OCI-LY7 (cell line): Measurements from ENCODE around the gene PFKFB4. TPM values are rescaled to one million over a fixed set of nuclear protein-coding genes. Genes with fewer than 3 reads are reported as not detected.
"Not testable (repeated sequence)": the region's sequence is repeated elsewhere in the genome, so short reads cannot be mapped to it uniquely, and the experiment has no call there.

ENCODE experiments used
- BruUV-seq: library from RNA; stranded (reverse); fragments of 400-500 nt; replicated peaks from 2 replicates; lab custom pipeline; 2021; lab: Mats Ljungman, UMichigan
- CTCF ChIA-PET: fragments of 300-600 bp; sonication (Branson Sonifier 250); formaldehyde crosslinking; loops from one replicate; lab custom pipeline; 2022; ENCODE audit warnings: antibody characterized with exemption; ENCODE audit not compliant: unreplicated experiment; lab: Charles Lee
- POLR2A ChIA-PET: fragments of 300-600 bp; sonication (Branson Sonifier 250); formaldehyde crosslinking; loops from one replicate; lab custom pipeline; 2022; ENCODE audit warnings: antibody characterized with exemption; lab: Charles Lee
- DNase-seq: peaks from one replicate; pipeline ENCODE4 v3.0.0-alpha.2; 2015; ENCODE audit warnings: low spot score
- H2AFZ ChIP-seq: fragments of 200-600 bp; sonication (generic), shearing (Covaris generic); 2 replicates; pipeline ENCODE4 v1.6.1; 2014; ENCODE audit warnings: mild to moderate bottlenecking, antibody characterized with exemption, low read length, moderate library complexity
- H3K27ac ChIP-seq: fragments of 200-600 bp; sonication (generic); 2 replicates; pipeline ENCODE4 v1.5.1; 2014; ENCODE audit warnings: mixed run types, low read depth, mild to moderate bottlenecking, moderate library complexity, low read length, inconsistent platforms; ENCODE audit not compliant: poor library complexity, severe bottlenecking
- H3K36me3 ChIP-seq: fragments of 200-600 bp; sonication (generic); 2 replicates; pipeline ENCODE4 v1.6.1; 2014; ENCODE audit warnings: mild to moderate bottlenecking, antibody characterized with exemption, low read length, moderate library complexity, mixed read lengths; ENCODE audit not compliant: insufficient read depth
- H3K4me1 ChIP-seq: fragments of 200-600 bp; sonication (generic); 2 replicates; pipeline ENCODE4 v1.5.1; 2014; ENCODE audit warnings: mild to moderate bottlenecking, low read length; ENCODE audit not compliant: insufficient read depth, poor library complexity, severe bottlenecking
- H3K4me2 ChIP-seq: fragments of 200-600 bp; sonication (generic); 2 replicates; pipeline ENCODE4 v1.6.1; 2014; ENCODE audit warnings: mild to moderate bottlenecking, low read length
- H3K4me3 ChIP-seq: fragments of 200-600 bp; sonication (generic); 2 replicates; pipeline ENCODE4 v1.5.1; 2014; ENCODE audit warnings: mild to moderate bottlenecking, low read depth, low read length; ENCODE audit not compliant: poor library complexity, severe bottlenecking
- H3K79me2 ChIP-seq: fragments of 200-600 bp; sonication (generic); 2 replicates; pipeline ENCODE4 v1.6.1; 2016; ENCODE audit warnings: low read depth, mild to moderate bottlenecking, low read length, moderate library complexity, mixed read lengths; ENCODE audit not compliant: insufficient read depth
- H3K9me2 ChIP-seq: fragments of 200-600 bp; sonication (generic); 2 replicates; pipeline ENCODE4 v1.6.1; 2016; ENCODE audit warnings: mild to moderate bottlenecking, low read length, mixed read lengths; ENCODE audit not compliant: insufficient read depth
- H3K9me3 ChIP-seq: fragments of 200-600 bp; sonication (generic); 2 replicates; pipeline ENCODE4 v1.6.1; 2014; ENCODE audit warnings: mild to moderate bottlenecking, mixed run types, low read length, mixed read lengths
- H4K20me1 ChIP-seq: fragments of 200-600 bp; sonication (generic); 2 replicates; pipeline ENCODE4 v1.6.1; 2014; ENCODE audit warnings: mild to moderate bottlenecking, antibody characterized with exemption, low read length, moderate library complexity, mixed read lengths; ENCODE audit not compliant: insufficient read depth
- EZH2phosphoT487 ChIP-seq: fragments of 200-600 bp; sonication (generic); IDR thresholded peaks from 2 replicates; pipeline ENCODE4 v1.6.1; 2018; ENCODE audit warnings: low read depth, borderline replicate concordance, mild to moderate bottlenecking, mixed run types, antibody characterized with exemption, low read length, moderate library complexity, mixed read lengths
- intact Hi-C: fragments of 100-400 bp; cut with micrococcal nuclease; formaldehyde crosslinking; loops from one replicate; pipeline ENCODE4 v1.10.0; 2022; ENCODE audit not compliant: unreplicated experiment
- total RNA-seq, 2 experiments: library from RNA; depleted of rRNA in 1 of 2; stranded (reverse); fragments of >200 nt in 1 of 2; shearing (Covaris generic) in 1 of 2; gene quantifications; 2 replicates each; pipeline ENCODE4 v1.2.3, GENCODE V29; 2014 to 2022
- TF ChIP-seq, protein P1 (sequence below): fragments of 200-600 bp; sonication (generic); conservative IDR thresholded peaks from 2 replicates; pipeline ENCODE4 v1.5.1; 2014; ENCODE audit warnings: mild to moderate bottlenecking, antibody characterized with exemption, low read length, moderate library complexity, mixed read lengths

PFKFB4 gene
- total RNA-seq, 2 experiments from 2014 or later, result 5.0 to 29.0 TPM

DNA sequence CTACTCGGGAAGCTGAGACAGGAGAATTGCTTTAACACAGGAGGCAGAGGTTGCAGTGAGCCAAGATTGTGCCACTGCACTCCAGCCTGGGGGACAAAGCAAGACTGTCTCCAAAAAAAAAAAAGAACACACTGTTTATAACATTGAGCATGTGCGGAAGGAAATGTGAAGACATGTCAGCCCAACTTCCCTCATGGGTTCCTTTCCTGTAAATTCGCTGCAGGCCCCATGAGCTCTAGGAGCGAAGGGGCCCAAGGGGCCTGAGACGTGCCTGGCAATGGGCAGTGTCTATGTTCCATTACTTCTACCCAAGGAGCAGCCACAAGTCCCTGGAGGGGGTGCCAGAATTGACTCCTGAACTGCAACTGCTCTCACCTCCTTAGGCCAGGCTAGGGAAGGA lies 3.2 kb downstream of the PFKFB4 start:
- ChIA-PET CTCF (interaction anchor here (1.0 kb wide), 1 partner anchor 87 kb away, joined by 3 read pairs; a partner anchor contains a TSS), POLR2A (no interaction called here)
- no peak overlapping the region for H2AFZ ChIP-seq
- H3K4me2 ChIP-seq, result no peak overlapping the region
- no peaks in the 10 kb centered on the region for H3K79me2 ChIP-seq
- peaks cover 27% of the 10 kb centered on the region for H3K4me1 ChIP-seq
- H3K9me2 ChIP-seq, result no peaks in the 10 kb centered on the region
- no peak overlapping the region for H3K27ac ChIP-seq
- TF ChIP-seq, protein P1, sequence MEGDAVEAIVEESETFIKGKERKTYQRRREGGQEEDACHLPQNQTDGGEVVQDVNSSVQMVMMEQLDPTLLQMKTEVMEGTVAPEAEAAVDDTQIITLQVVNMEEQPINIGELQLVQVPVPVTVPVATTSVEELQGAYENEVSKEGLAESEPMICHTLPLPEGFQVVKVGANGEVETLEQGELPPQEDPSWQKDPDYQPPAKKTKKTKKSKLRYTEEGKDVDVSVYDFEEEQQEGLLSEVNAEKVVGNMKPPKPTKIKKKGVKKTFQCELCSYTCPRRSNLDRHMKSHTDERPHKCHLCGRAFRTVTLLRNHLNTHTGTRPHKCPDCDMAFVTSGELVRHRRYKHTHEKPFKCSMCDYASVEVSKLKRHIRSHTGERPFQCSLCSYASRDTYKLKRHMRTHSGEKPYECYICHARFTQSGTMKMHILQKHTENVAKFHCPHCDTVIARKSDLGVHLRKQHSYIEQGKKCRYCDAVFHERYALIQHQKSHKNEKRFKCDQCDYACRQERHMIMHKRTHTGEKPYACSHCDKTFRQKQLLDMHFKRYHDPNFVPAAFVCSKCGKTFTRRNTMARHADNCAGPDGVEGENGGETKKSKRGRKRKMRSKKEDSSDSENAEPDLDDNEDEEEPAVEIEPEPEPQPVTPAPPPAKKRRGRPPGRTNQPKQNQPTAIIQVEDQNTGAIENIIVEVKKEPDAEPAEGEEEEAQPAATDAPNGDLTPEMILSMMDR, result no peak
- TF ChIP-seq EZH2phosphoT487, result no peak
- intact Hi-C loops, result no loop called here
- no TSS peak for BruUV-seq
- no peak overlapping the region for H3K4me3 ChIP-seq
- DNase-seq, result no peak
- no peaks in the 10 kb centered on the region for H3K36me3 ChIP-seq
- no peaks in the 10 kb centered on the region for H4K20me1 ChIP-seq
- no peaks in the 10 kb centered on the region for H3K9me3 ChIP-seq

DNA sequence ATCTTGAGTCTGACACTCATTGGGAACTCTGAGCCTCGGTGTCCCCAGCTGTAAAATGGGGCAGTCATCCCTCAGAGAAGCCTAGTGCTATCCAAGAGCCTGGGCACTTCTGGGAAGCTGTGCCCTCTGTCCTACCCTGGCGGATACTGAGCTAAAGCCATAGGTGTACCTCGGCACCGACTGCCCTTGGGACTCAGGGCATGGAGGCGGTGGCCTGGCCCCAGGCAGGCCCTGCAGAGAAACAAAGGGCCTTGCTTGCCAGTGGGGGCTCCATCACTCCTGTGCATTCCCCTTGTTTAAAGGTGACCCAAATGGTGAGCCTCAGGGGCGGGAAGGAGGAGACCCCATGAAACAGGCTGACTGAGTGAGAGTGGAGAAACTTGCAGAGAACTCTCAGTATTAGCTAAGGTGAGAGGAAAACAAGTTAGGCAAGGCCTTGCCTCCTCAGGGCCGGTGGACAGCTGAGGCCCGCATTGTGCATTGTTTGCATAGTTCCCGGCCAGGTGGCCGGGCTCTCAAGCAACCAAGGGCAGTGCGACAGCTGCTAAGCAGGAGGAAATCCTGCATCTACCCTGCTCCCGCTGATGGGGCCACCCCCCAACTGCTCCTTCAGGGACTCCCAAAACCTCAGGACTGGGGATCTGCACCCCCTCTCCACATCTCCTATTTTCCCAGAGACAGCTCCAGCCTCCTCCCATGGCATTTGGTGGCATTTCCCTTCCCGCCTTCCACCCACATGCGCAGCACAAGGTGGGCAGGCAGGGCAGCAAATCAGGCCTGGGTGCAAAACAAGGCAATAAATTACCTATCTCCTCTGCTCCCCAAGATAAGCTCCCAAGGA lies 4.3 kb downstream of the PFKFB4 start:
- POLR2A ChIA-PET, result interaction anchor here (0.6 kb wide), 1 partner anchor 15 kb away, joined by 3 read pairs; no protein-coding TSS in a partner anchor
- H3K9me3 ChIP-seq, result no peaks in the 10 kb centered on the region
- no peak for DNase-seq
- H3K9me2 ChIP-seq, result no peaks in the 10 kb centered on the region
- CTCF ChIA-PET, result no interaction called here
- H3K79me2 ChIP-seq, result no peaks in the 10 kb centered on the region
- TF ChIP-seq, protein P1, result no peak
- TF ChIP-seq EZH2phosphoT487, result no peak
- H3K4me2 ChIP-seq, result no peak overlapping the region
- intact Hi-C loops, result no loop called here
- no peaks in the 10 kb centered on the region for H4K20me1 ChIP-seq
- H3K4me3 ChIP-seq, result no peak overlapping the region
- no peak overlapping the region for H3K27ac ChIP-seq
- H3K4me1 ChIP-seq, result peaks cover 17% of the 10 kb centered on the region
- BruUV-seq, result no TSS peak
- H3K36me3 ChIP-seq, result no peaks in the 10 kb centered on the region
- H2AFZ ChIP-seq, result no peak overlapping the region

DNA sequence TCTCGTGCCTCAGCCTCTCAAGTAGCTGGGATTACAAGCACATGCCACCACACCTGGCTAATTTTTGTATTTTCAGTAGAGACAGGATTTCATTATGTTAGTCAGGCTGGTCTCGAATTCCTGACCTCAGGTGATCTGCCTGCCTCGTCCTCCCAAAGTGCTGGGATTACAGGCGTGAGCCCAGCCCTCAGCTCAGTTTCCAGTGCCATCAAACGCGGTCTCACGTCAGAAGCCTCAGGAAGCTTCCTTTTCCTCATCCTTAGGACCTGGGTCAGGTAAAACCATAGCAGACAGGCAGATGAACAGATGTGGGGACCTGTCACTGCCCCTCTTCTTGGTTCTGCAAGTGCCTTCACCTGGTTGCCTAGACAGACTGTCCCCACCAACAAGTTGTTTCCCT lies 5.0 kb downstream of the PFKFB4 start:
- H3K4me2 ChIP-seq, BruUV-seq, H3K79me2 ChIP-seq, intact Hi-C loops, DNase-seq, H3K4me3 ChIP-seq, H2AFZ ChIP-seq, H3K27ac ChIP-seq, H3K36me3 ChIP-seq, H3K9me3 ChIP-seq, H4K20me1 ChIP-seq, H3K9me2 ChIP-seq: not testable (repeated sequence)
- CTCF ChIA-PET, result interaction anchor here (0.6 kb wide), 1 partner anchor 89 kb away, joined by 4 read pairs; no protein-coding TSS in a partner anchor
- POLR2A ChIA-PET, result interaction anchor here (0.6 kb wide), 1 partner anchor 45 kb away, joined by 3 read pairs; no protein-coding TSS in a partner anchor
- H3K4me1 ChIP-seq, result peaks cover 15% of the 10 kb centered on the region
